ENCODE data around the gene MBNL1.
"Not testable (repeated sequence)": the region's sequence is repeated elsewhere in the genome, so short reads cannot be mapped to it uniquely, and the experiment has no call there.

The MBNL1 gene

DNA sequence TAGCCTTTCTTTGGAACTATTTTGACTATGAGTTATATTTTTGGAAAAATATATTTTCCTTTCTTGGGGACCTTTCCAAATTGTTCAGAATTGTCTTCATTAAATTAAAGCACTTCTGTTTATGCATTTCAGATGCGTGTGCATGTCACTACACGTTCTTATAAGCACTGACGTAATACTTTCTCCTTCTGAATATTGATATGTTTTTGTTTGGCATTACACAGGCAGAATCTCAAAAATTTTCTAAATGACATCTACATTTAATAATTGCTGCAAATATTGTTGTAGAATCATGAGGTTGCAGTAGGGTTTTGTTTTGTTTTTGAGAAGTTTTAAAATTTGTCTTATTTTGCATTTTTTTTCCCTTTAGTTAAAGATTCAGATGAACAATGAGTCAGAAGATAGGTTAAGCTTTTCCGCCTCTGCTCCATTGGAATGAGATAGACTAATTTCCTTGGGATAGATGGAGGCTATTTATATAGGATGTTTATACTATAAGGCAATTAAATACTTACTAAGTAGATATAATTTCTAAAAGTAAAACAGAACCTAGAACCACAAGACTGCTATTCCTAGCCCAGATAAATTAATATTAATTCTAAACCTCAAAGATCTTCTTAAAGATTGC lies 110.8 kb downstream of the MBNL1 start:
- no peak for DNase-seq (ENCODE audit: low spot score)

DNA sequence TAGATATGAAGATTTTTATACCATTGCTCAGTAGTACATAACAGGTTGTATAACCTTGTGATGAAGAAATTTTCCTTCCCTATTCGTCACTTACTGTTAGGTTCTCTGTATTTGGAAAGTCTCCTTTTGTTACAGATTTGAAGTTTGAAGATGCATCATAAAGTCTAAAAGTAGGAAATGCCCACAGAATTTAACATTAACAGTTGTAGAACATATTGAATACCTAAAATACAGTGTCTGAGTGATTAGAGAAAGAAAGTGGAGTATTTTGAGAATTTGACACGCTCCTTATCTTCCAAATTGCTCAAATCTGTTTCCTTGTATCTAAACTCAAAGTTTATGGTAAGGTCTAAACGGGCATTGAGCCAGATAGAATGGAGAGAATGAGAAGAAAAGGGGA lies 111.3 kb downstream of the MBNL1 start:
- no peak for DNase-seq (ENCODE audit: low spot score)

DNA sequence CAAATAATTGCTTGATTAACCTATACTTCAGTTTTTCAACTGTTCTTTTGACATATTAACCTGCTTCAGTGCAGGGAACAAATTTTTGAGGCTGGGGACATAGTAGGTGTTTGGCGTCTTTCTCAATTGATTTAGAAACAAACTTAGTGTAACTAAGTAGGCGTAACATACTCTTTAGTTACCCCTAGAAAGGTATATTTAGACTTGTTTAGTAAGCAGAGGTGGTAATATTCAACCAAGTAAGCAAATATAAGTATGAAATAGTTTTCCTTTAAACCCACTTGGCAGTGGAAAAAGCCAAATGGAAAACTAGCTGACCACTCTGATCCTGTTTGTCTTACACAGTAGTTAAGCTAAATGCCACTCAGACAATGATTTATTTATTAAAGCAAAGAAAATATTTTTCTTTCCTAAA lies 113.2 kb downstream of the MBNL1 start:
- no peak for DNase-seq (ENCODE audit: low spot score)

DNA sequence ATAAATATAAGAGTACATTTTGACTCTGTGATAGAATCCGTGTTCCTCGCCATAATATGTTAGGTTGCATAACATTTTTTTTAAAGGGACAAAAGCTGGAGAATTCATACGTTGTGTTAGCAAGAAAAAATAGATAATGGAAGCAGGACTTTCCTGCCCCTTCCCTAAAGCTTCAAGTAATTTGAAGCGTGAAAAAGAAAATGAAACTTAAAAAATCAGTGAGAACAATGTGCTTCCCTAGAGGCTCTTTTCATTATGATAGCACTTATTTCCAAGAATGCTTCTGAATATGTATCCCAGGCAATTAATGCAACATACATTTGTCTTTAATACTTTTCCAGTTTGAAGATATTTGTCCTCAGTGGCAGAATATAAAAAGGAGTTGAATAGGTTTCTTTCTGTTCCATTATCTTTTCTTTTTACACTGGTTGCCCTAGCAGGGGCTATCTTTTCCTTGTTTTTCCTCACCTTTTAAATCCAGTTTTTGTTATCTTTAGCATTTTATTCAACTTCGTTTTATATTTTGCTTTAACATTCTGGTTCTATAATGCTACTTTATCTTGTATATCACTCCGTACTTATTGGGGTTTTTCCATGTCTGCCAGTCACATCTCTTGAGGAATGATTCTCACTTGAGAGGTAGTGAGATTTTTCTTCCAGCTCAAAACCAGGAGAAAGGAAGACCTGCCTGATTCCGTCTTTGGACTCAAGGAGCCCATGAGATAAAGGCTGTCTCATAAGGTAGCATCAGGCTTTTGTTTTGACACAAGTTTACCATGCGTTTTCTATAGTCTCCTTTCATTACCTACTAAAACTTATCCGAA lies 113.8 kb downstream of the MBNL1 start:
- no peak for DNase-seq (ENCODE audit: low spot score)

DNA sequence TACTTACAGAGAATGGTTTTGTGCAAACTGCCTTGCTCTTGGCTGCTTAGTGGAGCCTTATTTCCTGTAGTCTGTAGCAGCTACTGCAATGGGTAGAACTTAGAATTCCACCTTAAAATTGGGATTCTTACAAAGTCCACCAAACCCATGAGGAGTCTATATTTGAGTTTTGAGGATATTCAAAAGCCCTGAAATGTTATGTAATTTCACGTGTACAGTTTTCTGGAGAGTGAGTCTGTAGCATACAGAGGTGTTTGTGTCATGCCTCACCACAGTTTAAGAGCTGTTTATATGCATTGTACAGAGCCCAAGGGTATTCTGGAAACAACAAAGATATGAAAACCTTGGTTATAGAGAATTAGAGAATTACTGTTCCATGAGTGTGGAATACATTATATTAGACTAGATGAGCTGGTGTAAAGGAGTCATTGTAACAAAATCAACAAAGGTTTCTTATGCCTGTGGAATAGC lies 114.4 kb downstream of the MBNL1 start:
- no peak for DNase-seq (ENCODE audit: low spot score)

DNA sequence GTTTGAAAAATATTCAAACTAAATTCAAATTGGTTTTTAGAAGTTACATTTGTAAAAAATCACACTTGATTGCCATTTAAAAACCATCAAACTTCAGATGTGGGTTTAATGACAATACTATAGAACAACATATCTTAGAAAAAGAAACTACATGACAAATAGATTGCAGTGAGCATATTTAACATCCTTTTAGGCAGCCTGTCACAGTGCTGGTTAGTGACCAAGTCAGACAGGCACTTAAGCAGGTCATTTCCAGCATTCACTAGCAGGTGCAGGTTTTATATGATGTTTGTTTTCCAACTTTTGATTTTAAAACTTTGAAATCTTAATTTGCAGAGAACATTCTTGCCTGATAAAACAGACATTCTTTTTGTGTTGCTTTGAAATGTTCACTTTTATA lies 115.7 kb downstream of the MBNL1 start:
- DNase-seq (ENCODE audit: low spot score): no peak

DNA sequence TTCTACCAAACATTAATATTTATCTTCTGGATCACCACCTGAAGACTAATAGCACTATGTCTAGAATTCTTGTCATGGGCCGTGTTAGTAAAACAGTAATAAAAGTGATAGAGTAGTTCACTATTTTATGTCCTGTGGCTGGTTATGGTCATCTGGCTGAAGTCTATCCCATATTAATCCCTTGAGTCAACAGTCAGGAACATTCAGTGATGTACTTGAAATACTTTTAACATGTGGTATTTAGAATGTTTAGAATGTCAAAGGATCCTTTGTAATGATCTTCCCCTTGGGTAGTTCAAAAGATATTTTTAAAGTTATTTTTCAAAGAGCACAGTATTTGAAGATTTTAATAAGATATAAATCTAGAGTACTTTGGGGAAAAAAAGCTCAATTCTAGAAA lies 117.0 kb downstream of the MBNL1 start:
- peak; percentile 47 for DNase-seq (ENCODE audit: low spot score)

DNA sequence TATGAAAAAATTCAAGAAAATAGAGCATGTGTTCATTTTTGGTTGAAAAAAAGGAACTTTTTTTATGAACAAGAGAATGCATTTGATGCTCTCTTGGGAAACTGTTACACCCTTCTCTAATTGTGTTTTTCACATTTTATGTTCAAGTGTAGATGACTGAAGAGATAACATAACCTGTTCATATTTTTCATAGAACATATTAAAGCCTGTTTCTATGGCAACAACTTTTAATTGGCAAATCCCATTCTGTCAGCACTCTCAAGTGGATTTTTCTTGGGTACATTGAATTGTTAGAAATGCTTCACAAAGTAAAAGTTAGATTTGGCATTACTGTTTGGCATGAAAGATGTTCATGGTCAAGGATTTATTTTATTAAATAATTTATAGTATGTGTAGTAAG lies 117.5 kb downstream of the MBNL1 start:
- no peak for DNase-seq (ENCODE audit: low spot score)

DNA sequence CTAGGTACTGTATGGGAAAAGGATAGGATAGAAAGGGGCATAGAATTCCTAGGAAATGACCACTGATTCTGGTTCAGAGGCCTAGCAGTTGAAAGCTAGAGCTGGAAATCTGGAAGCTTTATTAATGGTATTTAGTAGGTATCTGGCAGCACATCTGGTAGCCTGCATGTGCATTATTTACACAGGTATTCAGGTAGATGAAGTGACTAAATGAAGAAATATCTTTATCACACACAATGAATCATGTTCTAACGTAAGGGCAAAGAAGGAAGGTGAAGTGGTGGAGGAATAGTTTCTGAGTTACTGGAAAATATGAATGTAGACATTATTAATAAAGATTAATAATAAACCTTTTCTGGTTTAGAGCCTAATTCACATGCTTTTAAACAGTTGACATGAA lies 119.9 kb downstream of the MBNL1 start:
- DNase-seq (ENCODE audit: low spot score): no peak

DNA sequence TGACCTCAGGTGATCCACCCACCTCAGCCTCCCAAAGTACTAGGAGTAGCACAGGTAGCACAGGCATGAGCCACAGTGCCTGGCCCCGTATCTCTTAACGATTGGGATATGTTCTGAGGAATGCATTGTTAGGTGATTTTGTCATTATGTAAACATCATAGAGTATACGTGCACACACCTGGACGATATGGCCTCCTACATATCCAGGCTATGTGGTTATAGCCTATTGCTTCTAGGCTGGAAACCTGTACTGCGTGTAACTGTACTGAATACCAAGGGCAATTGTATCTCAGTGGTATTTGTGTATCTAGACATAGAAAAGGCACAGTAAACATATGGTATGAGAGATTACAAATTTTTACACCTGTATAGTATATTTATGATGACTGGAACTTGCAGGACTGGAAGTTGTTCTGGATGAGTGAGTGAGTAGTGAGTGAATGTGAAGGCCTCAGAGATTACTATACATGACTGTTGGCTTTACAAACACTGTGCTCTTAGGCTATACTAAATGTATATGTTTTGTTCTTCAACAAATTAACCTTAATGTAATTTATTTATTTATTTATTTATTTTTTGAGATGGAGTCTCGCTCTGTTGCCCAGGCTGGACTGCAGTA lies 120.7 kb downstream of the MBNL1 start:
- no peak for DNase-seq (ENCODE audit: low spot score)

DNA sequence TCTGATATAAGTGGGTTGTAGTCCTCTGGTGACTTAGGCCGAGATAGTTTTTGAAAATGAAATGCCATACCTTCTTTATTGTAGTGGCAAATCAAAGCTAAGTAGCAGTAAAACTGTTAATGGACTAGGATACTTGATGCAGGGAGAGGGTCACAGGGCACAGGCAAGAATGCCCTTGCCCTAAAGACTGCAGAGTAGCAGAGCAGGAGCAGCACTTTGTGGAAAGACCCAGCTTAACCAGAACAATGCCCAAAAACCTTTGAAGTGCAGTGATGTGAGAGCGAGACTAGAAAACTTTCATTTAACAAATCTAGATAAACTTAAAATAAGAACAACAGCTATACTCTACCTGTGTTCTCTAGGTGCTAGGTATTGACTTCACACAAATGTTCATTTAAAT lies 121.9 kb downstream of the MBNL1 start:
- no peak for DNase-seq (ENCODE audit: low spot score)

DNA sequence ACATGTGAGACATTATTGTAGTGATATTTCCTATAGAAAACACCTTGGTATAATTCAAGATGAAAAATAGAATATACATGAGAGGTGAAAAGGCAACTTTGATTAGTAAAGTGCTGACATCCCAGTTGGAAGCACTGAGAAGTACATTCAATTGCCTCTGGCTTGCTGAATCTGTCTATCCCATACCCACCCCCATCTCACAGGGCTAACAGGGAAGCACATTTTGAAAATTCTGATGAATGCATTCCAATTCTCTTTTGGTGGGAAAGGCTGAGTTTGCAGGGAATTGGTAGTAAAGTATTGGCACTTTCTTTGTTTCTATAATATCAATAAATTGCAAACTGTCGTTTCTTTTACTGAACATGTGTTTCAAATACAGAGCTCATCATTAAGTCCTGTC lies 122.9 kb downstream of the MBNL1 start:
- no peak for DNase-seq (ENCODE audit: low spot score)

DNA sequence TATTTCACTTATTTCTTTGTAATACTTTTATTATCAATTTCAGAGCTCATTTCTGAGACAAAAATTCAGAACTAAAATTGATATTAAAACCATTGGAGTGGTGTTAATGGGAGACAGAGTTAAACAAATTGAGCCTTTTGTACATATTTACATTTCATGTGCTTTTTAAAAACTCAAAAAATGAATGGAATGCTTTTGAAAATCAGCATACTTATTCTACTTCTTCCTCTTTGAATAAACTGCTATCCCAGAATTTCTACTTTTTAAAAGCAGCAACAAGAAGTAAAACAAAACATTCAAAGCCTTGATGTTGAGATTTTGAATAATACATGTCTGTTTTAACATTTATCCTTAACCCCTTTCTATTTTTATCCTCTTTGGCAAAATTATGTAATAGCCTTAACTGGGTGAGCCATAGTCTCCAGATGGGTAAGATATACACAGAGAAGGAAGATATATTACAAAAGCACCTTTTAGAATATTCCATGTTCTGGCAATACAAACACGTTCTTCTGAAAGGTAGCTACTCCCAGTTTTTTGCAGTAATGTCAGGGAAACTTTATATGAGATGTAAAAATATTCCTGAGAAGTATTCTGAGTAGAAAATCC lies 123.6 kb downstream of the MBNL1 start:
- no peak for DNase-seq (ENCODE audit: low spot score)

DNA sequence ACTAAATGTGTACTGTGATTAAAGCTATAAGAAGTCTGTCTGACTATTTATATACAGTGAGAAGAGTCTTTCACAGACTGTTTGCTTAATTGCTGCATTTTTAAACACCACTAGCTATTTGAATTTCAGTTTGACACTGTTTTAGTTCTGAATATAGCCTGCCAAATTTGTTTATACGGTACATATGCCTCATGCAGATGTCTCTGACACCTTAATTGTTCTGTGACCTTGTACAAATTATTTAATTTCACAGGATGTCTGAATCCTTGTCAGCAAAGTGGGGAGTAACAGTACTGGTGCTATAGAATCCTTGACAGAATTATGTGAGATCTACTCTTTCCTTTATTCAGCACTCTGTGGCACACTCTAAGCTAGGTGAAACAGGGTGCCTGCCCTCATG lies 125.5 kb downstream of the MBNL1 start:
- DNase-seq (ENCODE audit: low spot score): no peak

DNA sequence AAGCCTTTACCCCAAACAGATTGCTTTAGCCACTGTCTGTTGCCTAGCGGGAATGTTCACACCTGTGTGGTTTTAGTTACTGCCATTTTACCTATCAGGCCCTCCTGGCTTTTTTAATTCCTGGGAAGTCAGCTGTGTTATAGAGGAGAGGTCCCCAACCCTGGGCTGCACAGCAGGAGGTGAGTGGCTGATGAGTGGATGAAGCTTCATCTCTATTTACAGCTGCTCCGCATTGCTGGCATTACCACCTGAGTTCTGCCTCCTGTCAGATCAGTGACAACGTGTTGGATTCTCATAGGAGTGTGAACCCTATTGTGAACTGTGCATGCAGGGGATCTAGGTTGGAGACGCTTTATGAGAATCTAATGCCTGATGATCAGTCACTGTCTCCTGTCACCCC lies 127.0 kb downstream of the MBNL1 start:
- no peak for DNase-seq (ENCODE audit: low spot score)

DNA sequence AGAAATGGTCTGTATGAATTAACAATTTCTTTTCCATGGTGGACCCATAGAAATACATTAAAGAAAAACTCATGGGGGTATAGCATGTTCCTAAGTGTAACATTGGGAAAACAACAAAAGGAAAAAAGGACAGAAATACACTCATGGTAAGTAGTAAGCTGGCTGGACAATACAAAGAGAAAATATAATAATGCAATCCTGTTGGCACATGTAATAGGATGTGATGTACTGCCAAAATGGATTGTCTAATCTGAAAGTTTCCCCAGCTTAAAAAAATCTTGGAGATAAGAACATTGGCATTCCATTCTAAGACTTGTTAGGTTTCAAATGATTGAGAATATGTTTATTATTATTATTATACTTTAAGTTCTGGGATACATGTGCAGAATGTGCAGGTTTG lies 128.1 kb downstream of the MBNL1 start:
- DNase-seq (ENCODE audit: low spot score): no peak

DNA sequence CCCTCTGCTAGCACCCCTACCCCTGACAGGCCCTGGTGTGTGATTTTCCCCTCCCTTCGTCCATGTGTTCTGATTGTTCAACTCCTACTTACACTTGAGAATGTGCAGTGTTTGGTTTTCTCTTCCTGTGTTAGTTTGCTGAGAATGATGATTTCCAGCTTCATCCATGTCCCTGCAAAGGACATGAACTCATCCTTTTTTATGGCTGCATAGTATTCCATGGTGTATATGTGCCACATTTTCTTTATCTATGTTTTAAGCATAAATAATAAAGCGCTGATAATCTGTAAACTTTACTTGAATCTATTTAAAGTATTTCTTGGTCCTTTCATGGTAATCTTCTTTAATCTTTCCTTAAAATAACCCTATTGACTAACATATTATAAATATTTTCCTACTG lies 128.6 kb downstream of the MBNL1 start:
- DNase-seq (ENCODE audit: low spot score): not testable (repeated sequence)

DNA sequence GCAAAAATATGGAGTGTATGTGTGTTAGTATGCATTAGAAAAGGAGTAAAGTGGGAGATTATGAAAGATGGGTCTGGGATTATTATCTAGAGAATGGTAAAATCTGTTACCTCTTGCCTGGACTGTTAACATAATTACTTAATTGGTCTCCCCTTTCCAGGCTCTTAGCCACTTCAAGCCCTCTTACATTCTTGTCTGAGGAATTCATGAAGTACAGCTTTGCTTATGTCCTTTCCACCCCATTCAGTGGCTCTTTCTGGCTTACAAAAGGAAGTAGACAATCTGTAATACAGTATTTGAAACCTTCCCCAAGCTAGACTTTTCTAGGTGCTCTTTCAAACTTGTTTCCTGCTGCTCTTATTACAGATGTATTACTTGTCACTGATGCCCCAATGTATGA lies 129.8 kb downstream of the MBNL1 start:
- DNase-seq (ENCODE audit: low spot score): no peak

DNA sequence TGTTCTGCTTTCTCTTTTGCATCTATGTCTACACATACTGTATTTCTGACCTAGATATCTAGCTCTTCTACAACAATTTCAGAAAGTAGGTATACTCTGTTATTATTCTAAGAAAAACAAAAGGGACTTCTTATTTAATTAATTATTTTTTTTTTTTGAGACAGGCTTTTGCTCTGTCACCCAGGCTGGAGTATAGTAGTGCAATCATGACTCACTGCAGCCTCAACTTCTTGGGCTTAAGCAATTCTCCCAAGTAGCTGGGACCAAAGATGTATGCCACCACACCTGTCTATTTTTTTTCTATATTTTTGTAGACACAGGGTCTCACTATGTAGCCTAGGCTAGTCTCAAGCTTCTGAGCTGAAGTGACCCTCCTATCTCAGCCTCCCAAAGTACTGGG lies 130.6 kb downstream of the MBNL1 start:
- DNase-seq (ENCODE audit: low spot score): no peak

DNA sequence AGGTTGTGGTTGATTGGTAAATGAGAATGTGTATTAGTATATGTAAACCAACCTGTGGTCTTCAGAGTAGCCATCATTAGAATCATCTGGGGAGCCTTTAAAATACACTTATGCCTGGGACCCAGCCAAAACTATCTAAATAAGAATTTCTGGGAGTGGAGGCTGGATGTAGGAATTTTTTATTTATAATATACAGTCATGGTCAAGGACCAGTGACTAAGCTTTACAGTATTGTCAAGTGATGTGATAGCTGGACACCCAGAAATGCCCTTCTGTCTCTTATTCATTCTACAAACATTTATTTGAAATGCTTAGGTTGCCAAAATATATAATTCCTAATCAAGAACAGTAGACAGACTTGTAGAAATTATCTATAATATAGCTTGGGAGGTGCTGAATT lies 132.2 kb downstream of the MBNL1 start:
- DNase-seq (ENCODE audit: low spot score): peak; percentile 18

DNA sequence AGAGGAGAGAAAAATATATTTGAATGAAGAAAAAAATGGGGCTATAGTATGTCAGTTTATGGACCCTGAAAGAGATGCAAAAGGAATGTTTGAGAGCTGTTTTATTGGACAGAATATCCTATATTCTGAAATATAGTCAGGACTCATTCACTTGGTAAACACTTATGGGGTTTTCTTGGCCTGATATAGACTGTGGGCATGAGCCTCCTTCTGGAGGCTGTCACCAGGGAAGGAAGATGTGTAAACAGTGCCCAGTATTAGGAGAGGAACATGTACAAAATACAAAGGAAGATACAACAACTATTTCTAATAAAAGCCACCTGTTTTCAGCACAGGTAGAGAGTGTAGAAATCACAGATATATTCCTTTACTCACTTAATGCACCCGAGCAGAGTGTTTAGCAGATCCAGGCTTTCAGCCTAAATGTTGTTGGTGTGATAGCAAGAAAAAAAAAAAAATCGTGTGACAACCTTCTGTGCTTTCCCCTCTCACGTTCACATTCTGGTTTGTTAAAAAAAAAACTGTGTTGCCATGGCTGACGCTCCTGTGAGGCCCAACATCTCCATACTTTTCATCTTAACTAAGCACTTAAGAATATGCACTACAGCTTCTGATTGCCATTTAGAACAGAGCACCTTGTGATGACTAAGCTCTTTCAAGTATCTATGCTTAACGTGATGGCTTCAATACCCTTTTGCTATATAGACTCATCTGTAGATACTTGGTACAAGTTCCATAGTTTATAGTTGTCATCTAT lies 134.1 kb downstream of the MBNL1 start:
- DNase-seq (ENCODE audit: low spot score): no peak

DNA sequence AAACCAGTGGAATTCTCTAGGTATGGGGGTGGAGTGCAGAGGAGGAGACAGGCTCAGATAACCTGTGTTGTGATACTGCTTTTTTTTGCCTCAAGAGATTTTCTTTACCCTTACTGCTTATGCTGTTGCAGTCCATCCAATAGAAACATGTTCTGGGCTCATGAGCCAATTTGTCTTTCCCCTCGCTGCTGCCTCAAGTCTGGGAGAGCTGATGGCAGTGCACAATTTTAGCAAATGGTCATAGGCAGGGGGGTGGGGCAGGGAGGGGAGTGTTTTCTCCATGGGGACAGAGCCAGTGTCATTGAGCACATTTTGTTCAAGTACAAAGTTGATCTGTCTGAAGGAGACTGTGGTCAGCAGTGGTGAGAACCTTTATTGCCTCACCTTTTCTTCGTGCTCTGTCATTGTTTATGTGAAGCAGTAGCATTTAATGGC lies 134.9 kb downstream of the MBNL1 start:
- no peak for DNase-seq (ENCODE audit: low spot score)

Data from GM03348 (cell line).